HL-60/S4 treated with phorbol 12-myristate 13-acetate at 8.2 ng/mL for 4 days and 3 days (cell line): ENCODE results near the gene XYLT1.

Experiments used
- in situ Hi-C: fragments of 300-500 bp; cut with MboI; formaldehyde crosslinking; loops from 2 replicates; pipeline ENCODE4 v1.15.0; 2022; ENCODE audit warnings: low sequenced_read_pairs

The XYLT1 gene

DNA sequence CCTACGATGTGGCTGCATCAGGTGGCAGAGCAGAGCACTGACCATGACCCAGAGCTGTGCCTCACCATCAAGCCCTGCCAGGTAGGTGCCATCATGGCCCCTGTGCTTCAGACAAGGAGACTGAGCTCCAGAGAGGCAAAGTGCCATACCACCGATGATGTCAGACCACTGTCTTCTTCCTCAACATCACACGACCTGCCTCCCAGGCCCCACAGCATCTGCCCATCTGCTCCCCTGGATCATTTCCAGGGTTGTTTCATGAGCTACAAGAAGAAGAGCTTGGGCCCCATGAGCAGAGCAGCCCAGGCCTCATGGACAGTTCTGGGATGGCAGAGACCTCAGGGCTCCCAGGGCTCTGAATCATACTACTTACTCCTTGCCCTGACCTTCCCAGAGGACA lies 9.9 kb downstream of the XYLT1 start:
- in situ Hi-C loops: loop anchor here (10.0 kb wide), 1 partner anchor 256 kb away; no protein-coding TSS in a partner anchor

- in situ Hi-C loops: loop anchor here (10.0 kb wide), 1 partner anchor 255 kb away; no protein-coding TSS in a partner anchor
Measured at GRCh38 chr16:17459903-17460521, 10.7 kb downstream of the XYLT1 start.

DNA sequence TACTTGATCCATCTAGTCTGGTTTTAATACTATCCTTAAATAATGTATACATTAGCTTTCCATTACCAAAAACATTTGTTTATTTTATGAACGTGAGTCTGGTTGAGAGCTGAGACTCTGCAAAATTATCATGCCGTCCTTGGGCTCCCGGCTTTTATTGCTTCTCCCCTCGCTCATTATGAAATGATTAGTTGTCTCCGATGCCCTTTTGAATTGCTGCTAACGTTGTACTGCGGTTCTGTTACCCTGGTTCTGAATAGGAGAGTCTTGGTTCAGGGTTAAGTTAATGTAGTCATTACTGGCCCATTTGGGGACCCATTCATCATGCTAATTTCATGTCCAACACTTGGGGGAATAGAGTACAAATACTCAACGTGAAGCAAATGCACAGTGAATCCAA lies 12.8 kb downstream of the XYLT1 start:
- in situ Hi-C loops: no loop called here

GRCh38 chr16:17457513-17457912 lies 13.2 kb downstream of the XYLT1 start:
- in situ Hi-C loops: no loop called here

DNA sequence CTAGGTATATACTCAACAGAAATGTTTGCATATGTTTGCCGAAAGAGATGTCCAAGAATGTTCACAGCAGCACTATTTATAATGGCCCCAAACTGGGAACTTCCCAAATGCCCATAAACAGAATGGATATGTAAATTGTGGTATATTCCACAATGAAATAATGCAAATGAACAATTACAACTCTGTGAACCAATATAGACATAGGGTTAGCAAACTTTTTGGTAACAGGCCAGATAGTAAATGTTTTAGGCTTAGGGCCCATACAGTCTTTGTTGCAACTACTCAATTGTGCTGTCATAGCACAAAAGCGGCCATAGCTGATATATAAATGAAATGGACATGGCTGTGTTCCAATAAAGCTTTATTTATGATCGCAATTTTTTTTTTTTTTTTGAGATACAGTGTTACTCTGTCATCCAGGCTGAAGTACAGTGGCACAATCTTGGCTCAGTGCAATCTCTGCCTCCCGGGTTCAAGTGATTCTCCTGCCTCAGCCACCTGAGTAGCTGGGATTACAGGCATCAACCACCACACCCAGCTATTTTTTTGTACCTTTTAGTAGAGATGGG lies 16.5 kb downstream of the XYLT1 start:
- in situ Hi-C loops: no loop called here

- in situ Hi-C loops: no loop called here
Measured at GRCh38 chr16:17453364-17454038, 17.3 kb downstream of the XYLT1 start.

DNA sequence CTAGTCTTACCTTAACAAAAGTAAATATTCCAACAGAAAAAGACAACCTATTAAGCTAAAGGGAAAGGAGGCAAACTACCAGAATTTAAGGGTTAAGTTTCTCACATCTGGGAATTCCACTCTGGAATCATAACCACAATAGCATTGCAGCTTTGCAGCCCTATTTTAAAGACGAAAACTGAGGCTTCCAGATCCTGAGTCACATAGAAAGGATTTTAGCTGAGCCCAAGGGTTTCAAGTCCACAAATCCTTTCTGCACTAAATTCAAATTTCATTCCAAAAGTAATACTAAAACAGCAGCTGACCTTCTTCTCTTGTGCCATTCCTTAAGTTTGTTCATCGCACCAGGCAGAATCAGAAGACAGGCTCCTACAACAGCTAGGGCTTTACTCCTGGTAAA lies 17.8 kb downstream of the XYLT1 start:
- in situ Hi-C loops: no loop called here

GRCh38 chr16:17451843-17452242 lies 18.9 kb downstream of the XYLT1 start:
- in situ Hi-C loops: no loop called here

GRCh38 chr16:17450291-17450690 lies 20.5 kb downstream of the XYLT1 start:
- in situ Hi-C loops: no loop called here

- in situ Hi-C loops: no loop called here
Measured at GRCh38 chr16:17448640-17449638, 21.8 kb downstream of the XYLT1 start.

GRCh38 chr16:17447101-17447569 lies 23.6 kb downstream of the XYLT1 start:
- in situ Hi-C loops: no loop called here

DNA sequence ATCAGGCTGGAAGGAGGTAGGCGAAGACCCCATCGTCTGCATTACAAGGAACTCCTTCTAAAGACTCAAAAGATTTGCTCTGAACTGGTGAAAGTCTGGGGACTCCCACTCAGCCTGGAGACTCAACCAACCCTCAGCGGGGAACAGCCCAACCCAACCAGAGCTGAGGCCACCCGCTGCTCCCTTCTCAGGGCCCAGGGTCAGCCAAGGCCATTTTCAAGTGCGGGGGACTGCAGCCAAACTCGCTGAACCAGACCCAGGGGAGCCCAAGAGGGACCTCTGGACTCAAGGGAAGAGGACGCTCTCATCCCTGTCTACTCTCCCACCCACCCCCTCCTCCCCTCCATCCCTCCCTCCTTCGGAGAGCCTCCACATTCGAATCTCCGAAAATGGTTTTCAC lies 24.1 kb downstream of the XYLT1 start:
- in situ Hi-C loops: no loop called here

DNA sequence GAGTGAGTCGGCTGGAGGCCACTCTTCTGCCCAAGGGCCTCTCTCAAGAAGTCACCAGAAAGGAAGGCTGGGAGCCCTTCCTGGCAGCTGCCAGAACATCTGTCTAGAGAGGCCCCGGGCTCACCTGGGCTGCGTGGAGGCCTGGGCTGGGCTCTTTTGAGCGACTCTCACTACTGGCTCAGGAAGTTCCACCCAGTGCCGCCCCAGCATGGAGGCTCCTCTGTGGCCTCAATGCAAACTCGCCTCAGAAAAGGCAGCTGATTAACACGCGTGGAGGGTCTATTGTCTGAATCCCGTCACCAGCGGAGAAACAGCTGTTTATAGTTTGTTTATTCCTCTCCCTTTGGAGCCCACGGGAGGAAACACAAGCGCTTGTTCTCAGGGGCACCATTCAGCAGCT lies 25.3 kb downstream of the XYLT1 start:
- in situ Hi-C loops: no loop called here

DNA sequence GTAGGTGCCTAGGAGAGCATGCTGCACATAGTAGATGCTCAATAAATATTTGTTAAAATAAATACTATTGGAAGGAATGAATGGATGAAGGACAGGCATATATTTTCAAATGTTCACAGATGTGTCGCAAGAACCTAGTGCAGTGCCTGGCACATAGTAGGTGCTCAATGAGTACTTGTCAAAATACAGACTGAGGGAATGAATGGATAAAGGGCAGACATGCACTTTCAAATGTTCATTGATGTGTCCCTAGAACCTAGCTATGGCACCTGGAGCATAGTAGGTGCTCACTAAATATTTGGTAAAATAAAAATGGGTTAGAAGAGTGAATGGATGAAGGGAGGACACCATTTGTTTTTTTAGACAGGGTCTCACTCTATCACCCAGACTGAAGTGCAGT lies 26.1 kb downstream of the XYLT1 start:
- in situ Hi-C loops: no loop called here

DNA sequence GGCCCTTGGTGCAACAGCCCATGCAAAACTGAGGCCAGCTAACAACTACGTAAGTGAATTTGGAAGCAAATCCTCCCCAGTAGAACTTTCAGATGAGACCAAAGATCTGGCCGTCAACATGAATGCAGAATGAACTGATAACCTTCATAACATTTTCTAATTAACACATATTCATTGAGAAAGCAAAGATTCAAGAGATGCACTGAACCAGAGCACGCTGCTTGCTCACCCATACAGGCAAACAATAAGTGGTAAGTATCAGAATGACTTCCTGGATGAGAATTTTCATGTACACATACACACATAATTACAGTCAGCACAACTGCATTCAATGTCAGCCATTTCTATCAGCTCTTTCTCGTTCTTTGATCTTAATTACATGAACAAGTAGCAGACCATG lies 30.6 kb downstream of the XYLT1 start:
- in situ Hi-C loops: no loop called here

DNA sequence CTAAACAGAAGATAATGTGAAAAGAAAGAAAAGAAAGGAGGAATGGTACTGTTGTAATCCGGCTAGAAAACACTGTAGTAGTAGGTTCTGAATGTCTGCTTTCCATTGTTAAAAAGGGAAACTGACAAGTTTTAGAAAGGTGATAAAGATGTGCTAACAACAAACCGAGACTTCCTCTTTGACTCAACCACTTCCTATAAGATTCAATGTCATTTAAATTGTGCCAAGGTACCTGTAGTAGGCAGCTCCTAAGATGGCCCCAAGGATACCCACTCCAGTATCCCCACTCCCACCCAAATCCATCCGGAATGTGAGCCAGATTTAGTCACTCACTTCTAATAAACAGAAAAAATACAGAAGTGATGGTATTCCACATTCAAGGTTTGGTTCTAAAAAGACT lies 31.2 kb downstream of the XYLT1 start:
- in situ Hi-C loops: no loop called here

- in situ Hi-C loops: no loop called here
Measured at GRCh38 chr16:17437981-17438380, 32.8 kb downstream of the XYLT1 start.

DNA sequence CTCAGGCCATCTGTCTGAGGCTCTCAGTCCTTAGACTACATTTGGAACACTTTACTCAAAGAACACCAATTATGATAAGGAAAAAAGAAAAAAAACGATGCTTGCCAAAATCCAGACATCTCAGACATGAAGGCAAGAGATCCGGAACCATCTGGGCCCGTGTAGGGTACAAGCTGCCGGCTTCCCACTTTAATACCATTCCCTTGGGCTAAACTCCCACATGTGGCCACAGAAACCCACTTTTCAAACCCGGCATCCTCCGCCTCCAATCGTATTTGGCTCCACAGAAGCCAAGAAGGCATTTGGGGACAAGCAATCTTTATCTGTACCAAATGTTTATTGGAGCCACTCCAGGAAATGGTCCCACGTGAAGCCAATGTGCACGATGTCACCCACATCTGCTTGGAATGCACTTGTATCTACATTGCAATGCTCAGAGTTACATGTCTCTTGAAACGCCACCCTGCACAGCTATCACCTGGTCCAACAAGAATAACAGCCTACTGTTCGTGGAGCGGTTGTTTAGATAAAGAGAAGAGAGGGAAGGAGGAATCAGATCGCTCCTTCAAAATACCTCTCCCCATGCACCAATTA lies 33.5 kb downstream of the XYLT1 start:
- in situ Hi-C loops: no loop called here

DNA sequence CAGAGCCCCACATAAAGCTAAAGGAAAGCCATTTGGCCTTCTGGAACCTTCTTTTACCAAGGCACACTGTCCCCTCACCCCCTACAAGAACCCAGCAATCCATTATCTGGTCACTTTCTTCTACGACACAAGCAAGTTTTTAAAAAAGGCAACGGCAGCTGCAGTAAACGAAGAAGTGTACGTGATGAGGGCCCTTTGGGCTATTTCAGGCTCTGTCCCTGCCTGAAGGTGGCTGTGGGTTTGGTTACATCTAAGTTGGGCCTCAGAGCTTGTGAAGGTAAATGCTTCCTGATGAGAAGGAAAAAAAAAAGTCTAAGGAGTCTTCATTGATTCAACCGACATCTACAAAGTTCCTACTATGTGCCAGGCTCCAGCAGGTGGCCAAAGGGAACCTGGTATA lies 35.4 kb downstream of the XYLT1 start:
- in situ Hi-C loops: no loop called here

DNA sequence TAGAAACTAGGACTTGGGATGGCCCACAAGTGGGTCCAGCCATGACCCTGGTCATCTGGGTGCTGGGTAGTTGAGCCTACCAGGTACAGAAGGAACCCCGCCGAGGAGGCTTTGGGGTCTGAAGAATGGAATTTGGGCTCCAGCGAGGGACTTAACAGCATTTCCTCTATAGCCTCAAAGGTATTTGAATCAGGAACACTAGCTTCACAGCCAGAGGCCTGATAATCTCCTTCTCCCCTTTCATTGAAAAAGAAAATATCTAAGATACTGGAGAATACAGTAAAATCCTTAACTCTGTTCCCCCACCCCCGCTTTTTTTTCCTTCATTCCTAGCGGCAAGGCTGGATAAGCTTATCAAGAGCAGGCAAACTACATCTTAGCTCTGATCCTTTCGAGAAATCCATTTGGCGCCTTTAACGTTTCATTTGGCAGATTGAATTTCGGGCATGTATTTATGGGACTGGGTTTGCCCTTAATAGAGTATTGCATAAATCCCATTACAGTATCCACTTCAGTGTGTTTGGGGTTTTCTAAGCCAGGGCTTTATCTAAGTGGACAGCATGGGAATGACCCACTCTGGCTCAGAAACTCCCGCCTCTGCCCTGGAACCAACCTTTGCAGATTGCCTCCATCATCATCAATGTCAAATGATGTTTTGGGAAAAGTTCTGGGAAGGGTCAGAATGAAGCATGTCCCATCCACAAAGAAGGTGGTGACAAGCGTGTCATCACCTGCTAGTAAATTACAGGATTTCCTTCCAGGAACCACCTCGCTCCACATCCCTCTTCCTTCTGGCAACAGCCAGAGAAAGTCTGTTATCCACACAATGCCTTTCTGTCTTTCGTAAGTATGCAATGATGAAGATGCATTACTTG lies 36.9 kb downstream of the XYLT1 start:
- in situ Hi-C loops: no loop called here
